SK-N-MC (cell line): ENCODE measurements around the gene SNX1.

Experiments used
- DNase-seq: peaks from one replicate; pipeline ENCODE4 v3.0.0-alpha.2; 2011; ENCODE audit warnings: low read depth, low spot score
- H3K27ac ChIP-seq: fragments of 200-600 bp; sonication (generic); 2 replicates; pipeline ENCODE4 v1.5.1; 2016; ENCODE audit warnings: mixed run types
- H3K36me3 ChIP-seq: fragments of 200-600 bp; sonication (generic); 2 replicates; pipeline ENCODE4 v1.6.1; 2017; ENCODE audit warnings: antibody characterized with exemption, low read length, mixed read lengths; ENCODE audit not compliant: insufficient read depth
- H3K4me3 ChIP-seq: fragments of 200-600 bp; sonication (generic); 2 replicates; pipeline ENCODE4 v1.5.1; 2016
- H3K9ac ChIP-seq: fragments of 200-600 bp; sonication (generic); 2 replicates; pipeline ENCODE4 v1.8.0; 2017; ENCODE audit warnings: mixed run types, mixed read lengths; ENCODE audit not compliant: insufficient read length
- H3K9me3 ChIP-seq: fragments of 200-600 bp; sonication (generic); 2 replicates; pipeline ENCODE4 v1.6.1; 2017; ENCODE audit warnings: low read depth, mild to moderate bottlenecking, antibody characterized with exemption, low read length, moderate library complexity, mixed read lengths
- EZH2 ChIP-seq: fragments of 200-600 bp; sonication (generic); IDR thresholded peaks from one replicate; pipeline ENCODE4 v1.6.1; 2017; ENCODE audit warnings: antibody characterized with exemption
- FOXP2 ChIP-seq: optimal IDR thresholded peaks from 2 replicates; pipeline ENCODE3; 2011; ENCODE audit warnings: mild to moderate bottlenecking, moderate library complexity; ENCODE audit not compliant: insufficient read depth; ENCODE audit errors: extremely low read length, control extremely low read depth
- POLR2AphosphoS5 ChIP-seq: IDR thresholded peaks from 2 replicates; pipeline ENCODE4 v1.6.1; 2012; ENCODE audit warnings: mild to moderate bottlenecking, low read depth, low read length, borderline replicate concordance

The SNX1 gene

GRCh38 chr15:64153480-64154367 is 57.9 kb downstream of the SNX1 start:
- Histone ChIP-seq H3K9ac (no peak overlapping the region), H3K27ac (peak overlapping the region; percentile 73; the same call in 1 of the 2 replicates), H3K36me3 (peaks cover 30% of the 10 kb centered on the region), H3K9me3 (no peaks in the 10 kb centered on the region), H3K4me3 (peak overlapping the region; percentile 74)
- DNase-seq: peak; percentile 82
- no peak for TF ChIP-seq EZH2
- TF ChIP-seq POLR2AphosphoS5: peak; percentile 49

GRCh38 chr15:64155802-64156651 is 60.2 kb downstream of the SNX1 start:
- Histone ChIP-seq H3K9ac (no peak overlapping the region), H3K27ac (no peak overlapping the region), H3K4me3 (no peak overlapping the region), H3K36me3 (peaks cover 45% of the 10 kb centered on the region), H3K9me3 (no peaks in the 10 kb centered on the region)
- no peak for DNase-seq
- TF ChIP-seq FOXP2: no peak
- no peak for TF ChIP-seq POLR2AphosphoS5
- TF ChIP-seq EZH2: no peak

- no peak overlapping the region for H3K4me3 ChIP-seq
- H3K36me3 ChIP-seq: peaks cover 45% of the 10 kb centered on the region
- H3K9ac ChIP-seq: no peak overlapping the region
- no peaks in the 10 kb centered on the region for H3K9me3 ChIP-seq
- H3K27ac ChIP-seq: no peak overlapping the region
- TF ChIP-seq FOXP2 (no peak), POLR2AphosphoS5 (no peak), EZH2 (no peak)
- DNase-seq: no peak
Observed at GRCh38 chr15:64156652-64157331, 61.0 kb downstream of the SNX1 start.

- no peak for DNase-seq
- H3K4me3 ChIP-seq: no peak overlapping the region
- no peak for TF ChIP-seq POLR2AphosphoS5
- TF ChIP-seq FOXP2: no peak
- no peak for TF ChIP-seq EZH2
- H3K9ac ChIP-seq: no peak overlapping the region
- peaks cover 45% of the 10 kb centered on the region for H3K36me3 ChIP-seq
- no peaks in the 10 kb centered on the region for H3K9me3 ChIP-seq
- no peak overlapping the region for H3K27ac ChIP-seq
Observed at GRCh38 chr15:64157599-64158125, 61.9 kb downstream of the SNX1 start.

GRCh38 chr15:64158363-64159134 is 62.8 kb downstream of the SNX1 start:
- H3K9me3 ChIP-seq: no peaks in the 10 kb centered on the region
- H3K9ac ChIP-seq: no peak overlapping the region
- H3K27ac ChIP-seq: no peak overlapping the region
- TF ChIP-seq EZH2 (no peak), FOXP2 (no peak), POLR2AphosphoS5 (no peak)
- H3K4me3 ChIP-seq: no peak overlapping the region
- DNase-seq: no peak
- peaks cover 45% of the 10 kb centered on the region for H3K36me3 ChIP-seq

- no peak for DNase-seq
- Histone ChIP-seq H3K4me3 (peak overlapping the region; percentile 88), H3K36me3 (peaks cover 33% of the 10 kb centered on the region), H3K9me3 (no peaks in the 10 kb centered on the region), H3K27ac (no peak overlapping the region), H3K9ac (peak overlapping the region; percentile 84)
- TF ChIP-seq POLR2AphosphoS5: no peak
- no peak for TF ChIP-seq FOXP2
- no peak for TF ChIP-seq EZH2
Observed at GRCh38 chr15:64161688-64162477, 66.1 kb downstream of the SNX1 start.

- TF ChIP-seq POLR2AphosphoS5 (no peak), EZH2 (no peak), FOXP2 (no peak)
- peak overlapping the region; percentile 84 for H3K9ac ChIP-seq
- H3K9me3 ChIP-seq: no peaks in the 10 kb centered on the region
- peak overlapping the region; percentile 88 for H3K4me3 ChIP-seq
- peaks cover 28% of the 10 kb centered on the region for H3K36me3 ChIP-seq
- no peak overlapping the region for H3K27ac ChIP-seq
- DNase-seq: no peak
Observed at GRCh38 chr15:64162478-64162868, 66.7 kb downstream of the SNX1 start.
